ENCODE measurements around the gene TYW3. TPM values are rescaled to one million over a fixed set of nuclear protein-coding genes. Genes with fewer than 3 reads are reported as not detected.

The TYW3 gene
- total RNA-seq, 1 donor from 2014 or later: 11.4 TPM

DNA sequence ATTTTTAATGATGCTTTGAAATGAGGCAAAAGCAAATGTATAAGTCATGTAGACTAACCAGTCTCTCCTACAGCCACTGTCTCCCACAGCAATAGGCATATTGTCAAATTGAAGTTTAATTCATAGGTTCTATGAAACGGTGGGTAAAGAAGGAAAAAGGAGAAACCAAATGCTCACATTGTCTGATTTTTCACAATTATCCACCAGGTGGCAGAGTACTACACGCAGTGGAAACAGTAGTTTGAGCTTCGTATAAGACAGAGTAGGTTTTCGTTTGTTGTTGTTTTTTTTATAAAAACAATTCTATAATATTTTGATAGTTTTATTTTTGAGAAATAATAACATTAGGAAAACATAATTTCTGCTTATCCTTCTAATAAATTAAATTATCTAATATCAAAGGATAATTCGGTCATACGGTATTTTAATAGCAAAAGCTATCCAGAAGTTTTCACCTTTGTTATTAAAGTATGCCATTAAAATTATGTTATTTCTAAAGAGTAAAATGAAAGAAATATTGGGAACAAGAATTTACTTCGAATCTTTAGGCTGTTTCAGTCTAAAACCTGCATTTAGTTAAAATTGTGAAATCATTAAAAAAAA, 39.1 kb downstream of the TYW3 start:
- H3K4me3 ChIP-seq (ENCODE audit: low read depth, low read length): no peak overlapping the region
- DNase-seq (ENCODE audit: low read depth): no peak
- peak; percentile 81 for TF ChIP-seq CTCF (conservative IDR thresholded peaks at IDR 0.05; ENCODE audit: low read depth, low read length)

DNA sequence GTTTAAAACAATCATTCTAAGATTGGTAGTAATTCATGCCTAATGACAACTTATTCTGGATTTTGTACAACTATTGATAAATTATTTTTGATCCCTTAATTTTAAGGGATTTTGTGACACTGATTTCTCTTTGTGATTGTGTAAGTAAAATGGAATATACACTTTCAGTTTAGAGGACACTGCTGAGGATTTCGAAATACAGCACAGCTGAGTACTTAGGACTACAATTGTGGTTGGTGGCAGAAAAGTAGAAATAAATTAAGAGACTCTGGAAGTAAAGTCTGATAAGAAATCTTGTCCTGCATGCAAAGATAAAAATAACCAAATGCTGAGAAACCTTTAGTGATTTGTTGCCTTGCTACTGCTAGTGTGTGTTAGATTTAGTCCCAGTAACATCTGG, 40.0 kb downstream of the TYW3 start:
- no peak for DNase-seq (ENCODE audit: low read depth)
- no peak for TF ChIP-seq CTCF (conservative IDR thresholded peaks at IDR 0.05; ENCODE audit: low read depth, low read length)
- H3K4me3 ChIP-seq (ENCODE audit: low read depth, low read length): no peak overlapping the region

GRCh38 chr1:74773582-74773981, 40.6 kb downstream of the TYW3 start:
- no peak for TF ChIP-seq CTCF (conservative IDR thresholded peaks at IDR 0.05; ENCODE audit: low read depth, low read length)

GRCh38 chr1:74775735-74776134, 42.8 kb downstream of the TYW3 start:
- no peak overlapping the region for H3K4me3 ChIP-seq (ENCODE audit: low read depth, low read length)
- TF ChIP-seq CTCF (conservative IDR thresholded peaks at IDR 0.05; ENCODE audit: low read depth, low read length): no peak

More at GRCh38 chr1:74773582-74773981, 40.6 kb downstream of the TYW3 start:
- no peak for DNase-seq (ENCODE audit: low read depth)
- no peak overlapping the region for H3K4me3 ChIP-seq (ENCODE audit: low read depth, low read length)

DNA sequence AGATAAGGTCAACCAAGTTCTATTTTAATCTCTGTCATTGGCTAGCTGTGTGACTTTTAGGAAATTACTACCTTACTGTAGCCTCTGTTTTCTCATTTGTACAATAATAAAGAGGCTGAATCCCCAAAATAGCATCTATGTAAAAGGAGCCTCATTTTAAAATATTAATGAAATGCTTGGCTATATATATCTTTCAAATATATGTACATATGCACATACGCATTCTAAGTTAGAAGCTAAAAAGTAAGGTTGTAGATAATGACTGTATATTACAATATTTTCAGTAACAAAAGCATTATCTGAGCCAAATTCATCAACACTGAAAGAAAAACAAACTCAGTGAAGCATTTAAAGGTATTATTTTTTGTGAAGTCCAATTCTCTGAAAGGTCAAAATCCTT, 44.6 kb downstream of the TYW3 start:
- DNase-seq (ENCODE audit: low read depth): no peak
- H3K4me3 ChIP-seq (ENCODE audit: low read depth, low read length): no peak overlapping the region
- no peak for TF ChIP-seq CTCF (conservative IDR thresholded peaks at IDR 0.05; ENCODE audit: low read depth, low read length)

More at GRCh38 chr1:74775735-74776134, 42.8 kb downstream of the TYW3 start:
- DNase-seq (ENCODE audit: low read depth): no peak

- no peak for DNase-seq (ENCODE audit: low read depth)
Observed at GRCh38 chr1:74779750-74780149, 46.8 kb downstream of the TYW3 start.

More at GRCh38 chr1:74779750-74780149, 46.8 kb downstream of the TYW3 start:
- no peak overlapping the region for H3K4me3 ChIP-seq (ENCODE audit: low read depth, low read length)
- TF ChIP-seq CTCF (conservative IDR thresholded peaks at IDR 0.05; ENCODE audit: low read depth, low read length): no peak

Data from epithelial cell of proximal tubule (primary cell).